Measurements from ENCODE around the gene OTUD7B. TPM values are rescaled to one million over a fixed set of nuclear protein-coding genes. Genes with fewer than 3 reads are reported as not detected.

OTUD7B gene
- total and polyA plus RNA-seq, 2 experiments from 2014 or later, result 3.5 to 20.1 TPM

GRCh38 chr1:149932474-149932873, 78.1 kb downstream of the OTUD7B start:
- TF ChIP-seq EZH2 (IDR thresholded peaks at IDR 0.05; ENCODE audit: insufficient read depth, poor library complexity, severe bottlenecking) (no peak), EZH2phosphoT487 (IDR thresholded peaks at IDR 0.05; ENCODE audit: insufficient read depth, low read depth) (no peak)
- no peak overlapping the region for H3K4me2 ChIP-seq (ENCODE audit: unreplicated experiment)
- in situ Hi-C loops (cut with MboI), result no loop called here

GRCh38 chr1:149931212-149931790, 79.2 kb downstream of the OTUD7B start:
- peak overlapping the region; percentile 44 for H3K9ac ChIP-seq
- no peak for TF ChIP-seq EZH2phosphoT487 (IDR thresholded peaks at IDR 0.05; ENCODE audit: insufficient read depth, low read depth)
- no peak for TF ChIP-seq EZH2 (IDR thresholded peaks at IDR 0.05; ENCODE audit: insufficient read depth, poor library complexity, severe bottlenecking)
- peak overlapping the region; percentile 71 for H2AFZ ChIP-seq
- H4K20me1 ChIP-seq (ENCODE audit: insufficient read depth), result no peaks in the 10 kb centered on the region
- DNase-seq, result peak; percentile 50
- H3K9me3 ChIP-seq (ENCODE audit: low read depth), result no peaks in the 10 kb centered on the region
- H3K27ac ChIP-seq, result peak overlapping the region; percentile 75
- in situ Hi-C loops (cut with MboI), result no loop called here
- peaks cover 35% of the 10 kb centered on the region for H3K4me1 ChIP-seq (ENCODE audit: insufficient read depth)
- peaks cover 26% of the 10 kb centered on the region for H3K79me2 ChIP-seq (ENCODE audit: insufficient read depth)
- H3K4me3 ChIP-seq, result no peak overlapping the region
- H3K27me3 ChIP-seq (replicated peaks; ENCODE audit: insufficient read depth), result no peaks in the 10 kb centered on the region
- no peak overlapping the region for H3K4me2 ChIP-seq (ENCODE audit: unreplicated experiment)
- H3F3A ChIP-seq (ENCODE audit: insufficient read depth), result peaks cover 19% of the 10 kb centered on the region
- 74 to 75% methylated on average over 13 of the region's 13 CpGs for WGBS, 2 experiments (ENCODE audit: low coverage in 1 of 2, low lambda C conversion rate in 2 of 2, missing lambda C conversion rate in 2 of 2)
- no peaks in the 10 kb centered on the region for H3K9me2 ChIP-seq (ENCODE audit: insufficient read depth)
- H3K36me3 ChIP-seq (ENCODE audit: low read depth), result peaks cover under 1% of the 10 kb centered on the region

More at GRCh38 chr1:149932474-149932873, 78.1 kb downstream of the OTUD7B start:
- Histone ChIP-seq H3F3A (ENCODE audit: insufficient read depth) (peaks cover 25% of the 10 kb centered on the region), H4K20me1 (ENCODE audit: insufficient read depth) (no peaks in the 10 kb centered on the region), H3K27me3 (replicated peaks; ENCODE audit: insufficient read depth) (no peaks in the 10 kb centered on the region), H2AFZ (no peak overlapping the region), H3K9ac (no peak overlapping the region), H3K79me2 (ENCODE audit: insufficient read depth) (peaks cover 16% of the 10 kb centered on the region), H3K9me3 (ENCODE audit: low read depth) (no peaks in the 10 kb centered on the region), H3K27ac (no peak overlapping the region), H3K9me2 (ENCODE audit: insufficient read depth) (no peaks in the 10 kb centered on the region), H3K4me1 (ENCODE audit: insufficient read depth) (peaks cover 36% of the 10 kb centered on the region), H3K4me3 (no peak overlapping the region), H3K36me3 (ENCODE audit: low read depth) (no peaks in the 10 kb centered on the region)
- WGBS, 2 experiments (ENCODE audit: low coverage in 1 of 2, low lambda C conversion rate in 2 of 2, missing lambda C conversion rate in 2 of 2), result 97 to 98% methylated on average over 8 of the region's 8 CpGs
- DNase-seq, result no peak

GRCh38 chr1:149929856-149930255, 80.7 kb downstream of the OTUD7B start:
- H3K79me2 ChIP-seq (ENCODE audit: insufficient read depth), result peaks cover 27% of the 10 kb centered on the region
- no peak for DNase-seq
- H3K4me3 ChIP-seq, result no peak overlapping the region
- H3K9ac ChIP-seq, result no peak overlapping the region
- no peaks in the 10 kb centered on the region for H3K27me3 ChIP-seq (replicated peaks; ENCODE audit: insufficient read depth)
- peaks cover 14% of the 10 kb centered on the region for H3K36me3 ChIP-seq (ENCODE audit: low read depth)
- H3F3A ChIP-seq (ENCODE audit: insufficient read depth), result peaks cover 19% of the 10 kb centered on the region
- H3K9me3 ChIP-seq (ENCODE audit: low read depth), result no peaks in the 10 kb centered on the region
- H2AFZ ChIP-seq, result no peak overlapping the region
- no peaks in the 10 kb centered on the region for H3K9me2 ChIP-seq (ENCODE audit: insufficient read depth)
- TF ChIP-seq EZH2 (IDR thresholded peaks at IDR 0.05; ENCODE audit: insufficient read depth, poor library complexity, severe bottlenecking), result no peak
- TF ChIP-seq EZH2phosphoT487 (IDR thresholded peaks at IDR 0.05; ENCODE audit: insufficient read depth, low read depth), result no peak
- no peaks in the 10 kb centered on the region for H4K20me1 ChIP-seq (ENCODE audit: insufficient read depth)
- WGBS, 2 experiments (ENCODE audit: low coverage in 1 of 2, low lambda C conversion rate in 2 of 2, missing lambda C conversion rate in 2 of 2), result 90 to 93% methylated on average over 2 of the region's 2 CpGs
- no peak overlapping the region for H3K4me2 ChIP-seq (ENCODE audit: unreplicated experiment)
- H3K27ac ChIP-seq, result no peak overlapping the region
- H3K4me1 ChIP-seq (ENCODE audit: insufficient read depth), result peaks cover 35% of the 10 kb centered on the region
- in situ Hi-C loops (cut with MboI), result no loop called here

- peaks cover 26% of the 10 kb centered on the region for H3K36me3 ChIP-seq (ENCODE audit: low read depth)
- H3K4me2 ChIP-seq (ENCODE audit: unreplicated experiment), result peak overlapping the region; percentile 99
- WGBS, 2 experiments (ENCODE audit: low coverage in 1 of 2, low lambda C conversion rate in 2 of 2, missing lambda C conversion rate in 2 of 2), result 0% methylated on average over 1 of the region's 1 CpG
- H3K79me2 ChIP-seq (ENCODE audit: insufficient read depth), result peaks cover 35% of the 10 kb centered on the region
- H3K27me3 ChIP-seq (replicated peaks; ENCODE audit: insufficient read depth), result no peaks in the 10 kb centered on the region
- H3K4me3 ChIP-seq, result peak overlapping the region; percentile 95
- peak overlapping the region; percentile 81 for H2AFZ ChIP-seq
- DNase-seq, result no peak
- H3K4me1 ChIP-seq (ENCODE audit: insufficient read depth), result peaks cover 39% of the 10 kb centered on the region
- peak overlapping the region; percentile 91 for H3K9ac ChIP-seq
- H4K20me1 ChIP-seq (ENCODE audit: insufficient read depth), result no peaks in the 10 kb centered on the region
- no peak for TF ChIP-seq EZH2phosphoT487 (IDR thresholded peaks at IDR 0.05; ENCODE audit: insufficient read depth, low read depth)
- no peak for TF ChIP-seq EZH2 (IDR thresholded peaks at IDR 0.05; ENCODE audit: insufficient read depth, poor library complexity, severe bottlenecking)
- H3K27ac ChIP-seq, result peak overlapping the region; percentile 90
- peaks cover 20% of the 10 kb centered on the region for H3F3A ChIP-seq (ENCODE audit: insufficient read depth)
- in situ Hi-C loops (cut with MboI), result no loop called here
- H3K9me3 ChIP-seq (ENCODE audit: low read depth), result no peaks in the 10 kb centered on the region
- H3K9me2 ChIP-seq (ENCODE audit: insufficient read depth), result no peaks in the 10 kb centered on the region
Observed at GRCh38 chr1:149928401-149928724, 82.2 kb downstream of the OTUD7B start.
